IMR-90 (cell line): ENCODE data around the gene TMEM63A. TPM values are rescaled to one million over a fixed set of nuclear protein-coding genes. Genes with fewer than 3 reads are reported as not detected.

Experiments used
- ATAC-seq: fragments of 200-7000 bp; cut with Tn5 transposase; 2 replicates; pipeline ENCODE4 v1.9.1; 2020; ENCODE audit warnings: low read depth, mild to moderate bottlenecking, moderate library complexity
- BruUV-seq: library from RNA; stranded (reverse); fragments of 400-500 nt; replicated peaks from 2 replicates; lab custom pipeline; 2021; lab: Mats Ljungman, UMichigan
- CTCF ChIA-PET: fragments of 300-600 bp; formaldehyde crosslinking; extraction: SDS; loops from one replicate; lab custom pipeline; 2021; ENCODE audit warnings: antibody characterized with exemption; lab: Yijun Ruan, JAX
- POLR2A ChIA-PET: fragments of 300-600 bp; sonication (Branson Sonifier 250); formaldehyde crosslinking; loops from one replicate; lab custom pipeline; 2022; ENCODE audit warnings: antibody characterized with exemption; ENCODE audit not compliant: unreplicated experiment; lab: Charles Lee
- DNase-seq: peaks from one replicate; pipeline ENCODE4 v3.0.0; 2013
- H2AFZ ChIP-seq: replicated peaks from 2 replicates; pipeline ENCODE3; 2013; ENCODE audit warnings: low read length, mild to moderate bottlenecking; ENCODE audit not compliant: poor library complexity
- H2AK5ac ChIP-seq: 2 replicates; pipeline ENCODE4 v1.6.1; 2013; ENCODE audit warnings: low read depth, low read length, inconsistent platforms
- H2AK9ac ChIP-seq: replicated peaks from 2 replicates; pipeline ENCODE3; 2013; ENCODE audit warnings: mild to moderate bottlenecking, low read depth, low read length, moderate library complexity; ENCODE audit not compliant: poor library complexity
- H2BK120ac ChIP-seq: 2 replicates; pipeline ENCODE4 v1.6.1; 2013; ENCODE audit warnings: low read depth, low read length, inconsistent platforms
- H2BK15ac ChIP-seq: 3 replicates; pipeline ENCODE4 v1.6.1; 2013; ENCODE audit warnings: low read depth, low read length, inconsistent platforms
- H2BK20ac ChIP-seq: 2 replicates; pipeline ENCODE4 v1.6.1; 2013; ENCODE audit warnings: low read depth, mild to moderate bottlenecking, inconsistent platforms, low read length, moderate library complexity
- H2BK5ac ChIP-seq: 2 replicates; pipeline ENCODE4 v1.6.1; 2013; ENCODE audit warnings: mild to moderate bottlenecking, low read depth, low read length, inconsistent platforms; ENCODE audit not compliant: poor library complexity, severe bottlenecking
- H3K14ac ChIP-seq: replicated peaks from 2 replicates; pipeline ENCODE4 v1.6.1; 2013; ENCODE audit warnings: low read depth, low read length, inconsistent platforms
- H3K18ac ChIP-seq: 2 replicates; pipeline ENCODE4 v1.6.1; 2013; ENCODE audit warnings: low read depth, low read length, control low read depth
- H3K23ac ChIP-seq: 2 replicates; pipeline ENCODE4 v1.6.1; 2013; ENCODE audit warnings: low read depth, low read length, inconsistent platforms
- H3K27ac ChIP-seq: 2 replicates; pipeline ENCODE4 v1.5.1; 2013; ENCODE audit warnings: mild to moderate bottlenecking, control low read depth, low read length; ENCODE audit not compliant: insufficient read depth
- H3K27me3 ChIP-seq: 2 replicates; pipeline ENCODE4 v1.6.1; 2013; ENCODE audit warnings: low read length; ENCODE audit not compliant: control insufficient read depth, insufficient read depth
- H3K36me3 ChIP-seq: 2 replicates; pipeline ENCODE4 v1.6.1; 2013; ENCODE audit warnings: low read length, mixed read lengths; ENCODE audit not compliant: control insufficient read depth, insufficient read depth
- H3K4ac ChIP-seq: 2 replicates; pipeline ENCODE4 v1.6.1; 2013; ENCODE audit warnings: low read depth, low read length, inconsistent platforms
- H3K4me1 ChIP-seq: 2 replicates; pipeline ENCODE4 v1.6.1; 2013; ENCODE audit warnings: low read length, mixed read lengths; ENCODE audit not compliant: control insufficient read depth, insufficient read depth
- H3K4me2 ChIP-seq: 2 replicates; pipeline ENCODE4 v1.6.1; 2013; ENCODE audit warnings: low read depth, mild to moderate bottlenecking, control low read depth, low read length, moderate library complexity
- H3K4me3 ChIP-seq: 2 replicates; pipeline ENCODE4 v1.5.1; 2013; ENCODE audit warnings: low read depth, mild to moderate bottlenecking, control low read depth, low read length, moderate library complexity; ENCODE audit not compliant: insufficient read depth
- H3K56ac ChIP-seq: 2 replicates; pipeline ENCODE4 v1.6.1; 2013; ENCODE audit warnings: low read length, inconsistent platforms; ENCODE audit not compliant: insufficient read depth; ENCODE audit errors: extremely low read depth
- H3K79me1 ChIP-seq, 2 experiments: 2 replicates each; pipeline ENCODE4 v1.6.1; 2013; ENCODE audit warnings: low read length in 2 of 2, inconsistent platforms in 1 of 2, low read depth in 1 of 2
- H3K9ac ChIP-seq: 2 replicates; pipeline ENCODE4 v1.6.1; 2013; ENCODE audit warnings: low read depth, low read length, control low read depth
- H3K9me1 ChIP-seq: 2 replicates; pipeline ENCODE4 v1.6.1; 2013; ENCODE audit warnings: low read length, inconsistent platforms; ENCODE audit not compliant: insufficient read depth
- H3K9me3 ChIP-seq: 2 replicates; pipeline ENCODE4 v1.6.1; 2013; ENCODE audit warnings: low read length; ENCODE audit not compliant: control insufficient read depth, insufficient read depth
- H4K20me1 ChIP-seq: 2 replicates; pipeline ENCODE4 v1.6.1; 2013; ENCODE audit warnings: low read length, inconsistent platforms; ENCODE audit not compliant: insufficient read depth
- H4K5ac ChIP-seq: 2 replicates; pipeline ENCODE4 v1.6.1; 2013; ENCODE audit warnings: mild to moderate bottlenecking, low read depth, low read length, control low read depth
- H4K8ac ChIP-seq, 2 experiments: 2 replicates each; pipeline ENCODE4 v1.6.1; 2013; ENCODE audit warnings: low read depth in 2 of 2, low read length in 2 of 2, control low read depth in 1 of 2, inconsistent platforms in 1 of 2
- H4K91ac ChIP-seq: 2 replicates; pipeline ENCODE4 v1.6.1; 2013; ENCODE audit warnings: low read depth, low read length, inconsistent platforms; ENCODE audit not compliant: insufficient read depth
- CEBPB ChIP-seq: IDR thresholded peaks from 2 replicates; pipeline ENCODE4 v1.6.1; 2012; ENCODE audit warnings: low read depth, low read length, improper control_type of control experiment
- CHD1 ChIP-seq: IDR thresholded peaks from 2 replicates; pipeline ENCODE4 v1.6.1; 2012; ENCODE audit warnings: low read depth, low read length, improper control_type of control experiment
- CTCF ChIP-seq: conservative IDR thresholded peaks from 2 replicates; pipeline ENCODE4 v1.5.1; 2012; ENCODE audit warnings: mild to moderate bottlenecking, low read depth, low read length, improper control_type of control experiment
- ELK1 ChIP-seq: fragments of 150-350 bp; IDR thresholded peaks from 2 replicates; pipeline ENCODE4 v1.6.1; 2016; ENCODE audit warnings: low read depth, mild to moderate bottlenecking, low read length, moderate library complexity, borderline replicate concordance
- FOS ChIP-seq: fragments of 150-350 bp; IDR thresholded peaks from 2 replicates; pipeline ENCODE4 v1.6.1; 2016; ENCODE audit warnings: low read depth, low read length
- MAFK ChIP-seq: IDR thresholded peaks from 2 replicates; pipeline ENCODE4 v1.6.1; 2012; ENCODE audit warnings: low read depth, low read length, improper control_type of control experiment
- MAZ ChIP-seq: IDR thresholded peaks from 2 replicates; pipeline ENCODE4 v1.6.1; 2012; ENCODE audit warnings: low read depth, mild to moderate bottlenecking, low read length, improper control_type of control experiment, moderate library complexity, borderline replicate concordance
- MXI1 ChIP-seq: IDR thresholded peaks from 2 replicates; pipeline ENCODE4 v1.6.1; 2012; ENCODE audit warnings: low read depth, mild to moderate bottlenecking, low read length, moderate library complexity, borderline replicate concordance
- NFE2L2 ChIP-seq: fragments of 150-350 bp; IDR thresholded peaks from 2 replicates; pipeline ENCODE4 v1.6.1; 2016; ENCODE audit warnings: low read depth, mild to moderate bottlenecking, low read length
- POLR2A ChIP-seq: IDR thresholded peaks from 2 replicates; pipeline ENCODE4 v1.6.1; 2012; ENCODE audit warnings: mild to moderate bottlenecking, low read depth, low read length
- RCOR1 ChIP-seq: IDR thresholded peaks from 2 replicates; pipeline ENCODE4 v1.6.1; 2012; ENCODE audit warnings: mild to moderate bottlenecking, low read length, improper control_type of control experiment; ENCODE audit not compliant: insufficient replicate concordance
- RFX5 ChIP-seq: IDR thresholded peaks from 2 replicates; pipeline ENCODE4 v1.8.0; 2012; ENCODE audit warnings: low read depth, mild to moderate bottlenecking, low read length, moderate library complexity
- SMC3 ChIP-seq: fragments of 150-350 bp; IDR thresholded peaks from 2 replicates; pipeline ENCODE4 v1.6.1; 2016; ENCODE audit warnings: low read depth, mild to moderate bottlenecking, antibody characterized with exemption, low read length, moderate library complexity
- USF2 ChIP-seq: fragments of 150-350 bp; IDR thresholded peaks from 2 replicates; pipeline ENCODE4 v1.6.1; 2017; ENCODE audit warnings: mild to moderate bottlenecking, antibody characterized with exemption, low read length, low read depth
- WGBS, 2 experiments: methylation state at CpG; one replicate each; pipeline versions ENCODE4 v1.1.5 to v1.1.7; 2013; ENCODE audit warnings: missing lambda C conversion rate in 2 of 2; ENCODE audit not compliant: insufficient read length in 1 of 2; ENCODE audit errors: extremely low coverage in 2 of 2; 5-methylcytosine and 5-hydroxymethylcytosine counted together
- dilution Hi-C: fragments of 300-500 bp; cut with HindIII; formaldehyde crosslinking; loops from one replicate; pipeline ENCODE4 v1.14.3; 2018; ENCODE audit warnings: low sequenced_read_pairs; ENCODE audit not compliant: unreplicated experiment
- in situ Hi-C: fragments of 300-500 bp; cut with MboI; formaldehyde crosslinking; loops from 3 replicates; pipeline ENCODE4 v1.14.3; 2019; ENCODE audit warnings: low sequenced_read_pairs, inconsistent platforms, mixed read lengths
- intact Hi-C: fragments of 100-400 bp; cut with micrococcal nuclease; formaldehyde crosslinking; loops from 2 replicates; pipeline ENCODE4 v1.10.0; 2022
- polyA plus RNA-seq, 3 experiments: library from polyadenylated mRNA; depleted of rRNA; stranded (reverse); fragments of >200 nt; gene quantifications; 2 replicates each; pipeline ENCODE4 v1.2.3, GENCODE V29; 2012; ENCODE audit warnings: low replicate concordance in 1 of 3
- total RNA-seq: library from RNA; depleted of rRNA; stranded (reverse); fragments of >200 nt; gene quantifications from 2 replicates; pipeline ENCODE4 v1.2.3, GENCODE V29; 2012

The TMEM63A gene
- total and polyA plus RNA-seq, 2 of the 4 experiments (the other 2 are of a cell fraction), result 4.7 to 23.3 TPM

GRCh38 chr1:225926551-225927113 lies 44.5 kb upstream of the TMEM63A start:
- intact Hi-C loops, result no loop called here

More at GRCh38 chr1:225926551-225927113, 44.5 kb upstream of the TMEM63A start:
- H2BK5ac ChIP-seq, result no peak overlapping the region
- H2AK5ac ChIP-seq, result no peak overlapping the region
- BruUV-seq, result no TSS peak
- H3K23ac ChIP-seq, result 0 out of 2 replicates have a peak overlapping the region, but pooled peaks have one; percentile 32
- no peak overlapping the region for H2BK15ac ChIP-seq
- ATAC-seq (no peak), DNase-seq (peak; percentile 44)
- peaks cover 17 to 25% of the 10 kb centered on the region in 2 experiments for H3K79me1 ChIP-seq
- no peak overlapping the region for H3K14ac ChIP-seq
- H2AK9ac ChIP-seq, result peak overlapping the region; percentile 51
- H3K56ac ChIP-seq, result no peak overlapping the region
- H3K4me3 ChIP-seq, result no peak overlapping the region
- no peaks in the 10 kb centered on the region for H3K4me1 ChIP-seq
- dilution Hi-C loops, result no loop called here
- H4K91ac ChIP-seq, result no peak overlapping the region
- no peak for TF ChIP-seq CEBPB
- no peak for TF ChIP-seq CHD1
- TF ChIP-seq POLR2A, result no peak
- no peak for TF ChIP-seq MAFK
- TF ChIP-seq CTCF, result no peak
- TF ChIP-seq SMC3, result no peak
- TF ChIP-seq RCOR1, result no peak
- TF ChIP-seq FOS, result no peak
- TF ChIP-seq USF2, result no peak
- no peak for TF ChIP-seq MAZ
- no peak for TF ChIP-seq NFE2L2
- no peak for TF ChIP-seq MXI1
- no peak for TF ChIP-seq RFX5
- no peak for TF ChIP-seq ELK1
- no peak overlapping the region for H2BK20ac ChIP-seq
- no CpG with 5 or more reads among the region's 3 CpGs for WGBS, 2 experiments
- no peaks in the 10 kb centered on the region for H3K9me3 ChIP-seq
- peaks cover 9% of the 10 kb centered on the region for H3K36me3 ChIP-seq
- H3K27ac ChIP-seq, result no peak overlapping the region
- H3K18ac ChIP-seq, result no peak overlapping the region
- H3K4ac ChIP-seq, result no peak overlapping the region
- no peak overlapping the region for H3K9ac ChIP-seq
- no peak overlapping the region for H3K4me2 ChIP-seq
- H4K8ac ChIP-seq, result no peak overlapping the region
- peaks cover 16% of the 10 kb centered on the region for H3K9me1 ChIP-seq
- POLR2A ChIA-PET, result no interaction called here
- in situ Hi-C loops, result no loop called here
- H4K20me1 ChIP-seq, result no peaks in the 10 kb centered on the region
- H2AFZ ChIP-seq, result peak overlapping the region; percentile 63
- CTCF ChIA-PET, result no interaction called here
- no peak overlapping the region for H4K5ac ChIP-seq
- no peaks in the 10 kb centered on the region for H3K27me3 ChIP-seq
- no peak overlapping the region for H2BK120ac ChIP-seq
